MM.1S (cell line): ENCODE measurements around the gene SH3TC1.

Experiments used
- CTCF ChIP-seq: fragments of 300-600 bp; sonication (generic); IDR thresholded peaks from 2 replicates; pipeline ENCODE4 v1.5.1; 2016; ENCODE audit warnings: antibody characterized with exemption, low read length, mixed read lengths
- EZH2 ChIP-seq: fragments of 300-600 bp; sonication (generic); optimal IDR thresholded peaks from 2 replicates; pipeline ENCODE3; 2017; ENCODE audit warnings: low read depth, mild to moderate bottlenecking, antibody characterized with exemption, low read length, mixed read lengths

GRCh38 chr4:8238036-8238511 lies 39.0 kb downstream of the SH3TC1 start:
- no peak for TF ChIP-seq CTCF
- TF ChIP-seq EZH2: no peak
